Activated T-helper 1 cell treated with Interleukin-2 at 50 U/mL for 16 hours (primary cell): ENCODE data around the gene CIPC.

Source experiments
- DNase-seq: peaks from one replicate; pipeline ENCODE4 v3.0.0-alpha.2; 2020; ENCODE audit warnings: low read depth

The CIPC gene

DNA sequence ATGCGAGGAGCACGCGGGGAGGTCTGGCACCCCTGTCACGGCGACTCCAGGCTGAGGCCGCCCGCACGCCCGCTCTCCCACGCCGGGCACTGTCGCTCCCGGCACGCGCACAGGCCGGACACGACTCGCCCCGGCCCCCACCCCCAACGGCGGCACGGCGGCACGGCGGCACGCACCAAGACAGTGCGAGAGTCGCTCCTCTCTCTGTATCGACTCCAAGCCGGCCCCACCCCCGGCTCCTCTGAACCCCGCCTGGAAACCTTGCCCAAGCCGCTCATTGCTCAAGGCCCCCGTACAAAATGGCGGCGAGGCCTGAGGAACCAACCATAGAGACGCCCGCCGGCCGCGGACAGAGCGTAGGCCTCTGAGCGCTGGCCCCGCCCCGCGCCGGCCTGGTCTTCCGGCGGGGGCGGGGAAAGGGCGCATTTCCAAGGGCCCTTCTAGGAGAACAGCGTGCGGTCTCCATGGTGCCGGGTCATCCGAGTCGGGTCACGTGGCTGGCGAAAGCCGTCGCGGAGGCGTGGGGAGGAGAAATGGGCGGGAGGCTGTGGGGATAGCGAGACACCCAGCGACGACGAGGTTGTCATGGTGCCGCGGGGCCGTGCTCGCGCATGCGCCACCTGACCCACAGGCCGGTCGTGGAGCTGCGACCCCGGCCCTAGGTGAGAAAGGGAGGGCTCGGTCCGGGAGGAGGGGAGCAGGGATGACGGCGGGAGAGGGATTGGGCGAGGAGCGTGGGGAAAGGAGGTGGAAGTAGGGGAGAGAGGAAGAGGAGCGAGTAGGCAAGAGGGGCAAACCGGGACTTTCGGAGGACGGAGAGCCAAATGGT, at the start of gene CIPC:
Gene CIPC, plus strand, starts transcription at position 559 of the 829 bp plus-strand sequence. CDS start 7,451 bp downstream, outside the sequence.
- peak; percentile 98 for DNase-seq

DNA sequence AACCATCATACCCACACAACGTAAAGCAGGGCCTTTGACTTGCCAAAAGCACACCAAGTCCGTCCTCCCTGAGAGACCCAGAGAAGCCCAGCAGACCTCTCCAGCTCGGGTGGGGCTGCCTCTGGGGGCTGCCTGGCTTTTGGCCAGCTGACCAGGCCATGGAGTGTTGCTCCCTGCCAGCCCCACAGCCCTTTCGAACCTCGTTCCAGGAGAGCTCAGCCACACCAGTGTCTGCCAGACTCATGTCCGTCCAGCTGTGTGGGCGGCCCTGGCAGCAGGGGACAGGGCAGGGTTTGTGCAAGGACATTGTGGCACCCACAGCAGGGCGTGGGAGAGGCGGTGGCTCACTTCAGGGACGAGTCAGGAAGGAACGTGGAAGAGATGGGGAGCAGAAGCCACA, 46.9 kb upstream of the CIPC start:
- DNase-seq, result no peak

GRCh38 chr14:77052281-77053044, 45.6 kb upstream of the CIPC start:
- no peak for DNase-seq

- DNase-seq, result peak; percentile 61
Observed at GRCh38 chr14:77053046-77053841, 44.8 kb upstream of the CIPC start.

DNA sequence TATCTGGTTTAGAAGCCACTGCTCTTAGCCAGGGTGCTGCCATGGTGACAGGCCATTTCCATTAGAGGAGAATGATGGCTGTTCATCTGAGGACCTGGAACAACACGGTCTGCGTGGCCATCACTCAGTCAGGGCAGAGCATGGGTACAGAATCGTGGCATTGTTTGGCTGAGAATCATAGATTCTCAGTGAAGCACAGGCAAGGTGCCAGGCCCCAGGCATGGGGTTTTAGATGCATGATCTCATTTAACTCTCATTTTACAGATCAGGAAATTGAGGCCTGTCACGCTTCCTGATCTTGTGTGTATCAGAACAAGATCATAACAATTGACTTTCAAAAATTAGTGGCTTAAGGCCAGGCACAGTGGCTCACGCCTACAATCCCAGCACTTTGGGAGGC, 42.8 kb upstream of the CIPC start:
- DNase-seq, result no peak

GRCh38 chr14:77055981-77056380, 42.1 kb upstream of the CIPC start:
- DNase-seq, result no peak

DNA sequence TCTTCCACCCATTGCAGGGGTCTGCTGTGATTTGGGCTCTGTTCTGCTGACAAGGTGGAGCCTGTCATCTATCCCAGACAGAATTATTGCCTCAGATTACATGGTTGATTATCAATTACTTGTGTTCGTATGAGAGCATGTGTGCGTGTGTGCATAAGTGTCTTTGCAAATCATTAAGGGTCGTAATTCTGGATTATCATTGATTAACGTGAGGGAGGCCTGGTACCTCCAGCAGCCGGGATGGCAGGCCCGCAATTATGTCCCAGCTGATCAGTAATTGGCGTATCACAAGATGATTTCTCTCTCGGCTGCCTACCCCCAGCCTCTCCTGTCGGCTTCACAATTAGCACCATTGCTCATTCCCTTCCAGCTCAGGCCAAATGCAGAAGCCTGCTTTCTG, 39.9 kb upstream of the CIPC start:
- DNase-seq, result no peak

DNA sequence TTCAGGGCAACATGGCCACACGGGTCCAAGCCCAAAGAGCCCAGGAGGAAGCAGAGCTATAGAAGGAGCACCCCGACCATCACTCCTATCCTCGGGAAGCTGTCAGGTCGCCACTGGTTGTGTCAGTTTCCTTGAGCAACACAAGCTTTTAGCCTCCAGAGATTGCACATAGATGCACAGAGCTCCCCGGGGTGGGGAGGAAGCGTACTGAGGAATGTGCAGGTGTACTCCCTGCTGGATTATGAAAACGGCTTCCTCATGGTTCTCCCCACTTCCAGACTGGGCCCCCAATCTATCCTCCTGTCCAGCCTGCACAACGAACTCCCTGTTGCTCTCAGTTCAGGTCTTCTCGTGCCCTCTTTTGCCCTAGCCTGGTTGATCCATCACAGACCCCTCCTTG, 39.3 kb upstream of the CIPC start:
- DNase-seq, result no peak

- DNase-seq, result no peak
Observed at GRCh38 chr14:77059276-77059915, 38.7 kb upstream of the CIPC start.

- DNase-seq, result no peak
Observed at GRCh38 chr14:77061630-77062257, 36.3 kb upstream of the CIPC start.

GRCh38 chr14:77062261-77062660, 35.8 kb upstream of the CIPC start:
- no peak for DNase-seq

- DNase-seq, result no peak
Observed at GRCh38 chr14:77063571-77064171, 34.4 kb upstream of the CIPC start.

- no peak for DNase-seq
Observed at GRCh38 chr14:77064521-77065178, 33.4 kb upstream of the CIPC start.

GRCh38 chr14:77065851-77066577, 32.0 kb upstream of the CIPC start:
- DNase-seq, result no peak

GRCh38 chr14:77066578-77067172, 31.4 kb upstream of the CIPC start:
- no peak for DNase-seq

DNA sequence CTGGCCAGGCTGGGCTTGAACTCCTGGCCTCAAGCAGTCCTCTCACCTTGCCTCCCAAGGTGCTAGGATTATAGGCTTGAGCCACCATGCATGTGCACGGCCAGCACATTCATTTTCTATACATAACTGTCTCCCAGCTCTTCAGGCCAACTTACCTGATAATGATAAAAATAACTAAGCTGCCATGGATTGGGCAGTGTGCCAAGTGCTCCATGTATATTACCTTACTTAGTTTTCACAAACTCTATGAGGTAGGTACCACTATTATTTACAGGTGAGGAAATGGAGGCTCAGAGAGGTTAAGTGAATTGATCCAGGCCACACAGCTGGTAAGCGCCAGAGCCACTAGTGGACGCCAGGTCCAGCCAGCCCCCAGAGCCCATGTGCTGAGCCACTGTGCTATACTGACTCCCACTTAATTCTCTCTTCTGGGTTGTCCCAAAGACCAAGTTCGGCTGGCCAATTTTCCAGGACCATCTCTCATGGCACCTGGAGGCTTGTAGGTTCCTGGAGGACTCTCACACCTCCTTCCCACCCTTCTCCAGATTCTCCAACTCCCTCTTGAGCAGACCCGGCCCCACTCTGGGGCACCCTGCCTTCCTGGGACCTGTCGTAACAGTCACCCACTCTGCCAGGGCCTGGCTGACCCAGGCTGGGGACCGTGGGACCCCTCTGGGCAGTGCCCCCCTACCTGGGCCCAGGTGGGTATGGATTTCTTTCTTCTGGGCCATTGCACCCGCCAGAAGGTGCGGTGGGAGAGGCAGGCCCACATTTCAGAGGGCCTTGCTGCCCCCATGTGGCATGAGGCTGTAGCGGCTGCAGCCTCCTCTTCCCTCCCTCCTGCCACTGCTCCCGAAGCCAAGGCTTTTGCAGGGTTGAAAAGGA, 30.2 kb upstream of the CIPC start:
- DNase-seq, result peak; percentile 34

GRCh38 chr14:77068517-77069200, 29.4 kb upstream of the CIPC start:
- DNase-seq, result no peak

GRCh38 chr14:77069551-77069950, 28.5 kb upstream of the CIPC start:
- no peak for DNase-seq
